B cell (primary cell): Measurements from ENCODE around the gene CDK10. TPM values are rescaled to one million over a fixed set of nuclear protein-coding genes. Genes with fewer than 3 reads are reported as not detected.

ENCODE experiments used
- ATAC-seq: fragments of 200-7000 bp; cut with Tn5 transposase; one replicate; pipeline ENCODE4 v1.10.0; 2021; ENCODE audit warnings: low read depth, mild to moderate bottlenecking, moderate number of reproducible peaks, moderate library complexity
- CTCF ChIA-PET: fragments of 350-600 bp; sonication (Branson Sonifier 250); formaldehyde crosslinking; loops from one replicate; lab custom pipeline; 2021; ENCODE audit warnings: antibody characterized with exemption, inconsistent platforms; lab: Charles Lee
- POLR2A ChIA-PET: fragments of 350-600 bp; sonication (Branson Sonifier 250); formaldehyde crosslinking; loops from one replicate; lab custom pipeline; 2021; ENCODE audit warnings: antibody characterized with exemption; lab: Charles Lee
- DNase-seq: peaks from one replicate; pipeline ENCODE4 v3.0.0; 2013
- H2AFZ ChIP-seq: 2 replicates; pipeline ENCODE4 v1.6.1; 2012; ENCODE audit warnings: mild to moderate bottlenecking, low read depth, low read length; ENCODE audit not compliant: insufficient read depth, poor library complexity, severe bottlenecking
- H3K27ac ChIP-seq, 2 donors: 1 replicate in 1 of 2; 2 replicates in 1 of 2; pipeline ENCODE4 v1.5.1; 2012 to 2013; ENCODE audit warnings: low read length in 2 of 2, mild to moderate bottlenecking in 2 of 2, moderate library complexity in 1 of 2
- H3K27me3 ChIP-seq, 4 experiments: fragments of 200-600 bp in 1 of 4; sonication (generic) in 1 of 4; replicated peaks in 1 of 4; 1 replicate in 2 of 4; 2 replicates in 2 of 4; pipeline versions ENCODE4 v1.6.1 to v1.7.0; 2013 to 2016; ENCODE audit warnings: low read length in 3 of 4, mild to moderate bottlenecking in 2 of 4, mixed read lengths in 1 of 4, moderate library complexity in 1 of 4; ENCODE audit not compliant: insufficient read depth in 4 of 4, control insufficient read depth in 3 of 4; ENCODE audit errors: control extremely low read depth in 1 of 4
- H3K36me3 ChIP-seq, 2 experiments: replicated peaks in 1 of 2; 1 replicate in 1 of 2; 2 replicates in 1 of 2; pipeline versions ENCODE4 v1.6.1 to v1.7.1; 2013; ENCODE audit warnings: low read length in 1 of 2; ENCODE audit not compliant: insufficient read depth in 2 of 2, control insufficient read depth in 1 of 2; ENCODE audit errors: control extremely low read depth in 1 of 2, extremely low read depth in 1 of 2
- H3K4me1 ChIP-seq, 2 donors: fragments of 200-600 bp in 1 of 2; sonication (generic) in 1 of 2; 1 replicate in 1 of 2; 2 replicates in 1 of 2; pipeline versions ENCODE4 v1.5.1 to v1.6.1; 2013 to 2017; ENCODE audit warnings: low read length in 2 of 2; ENCODE audit not compliant: control insufficient read depth in 2 of 2, insufficient read depth in 2 of 2
- H3K4me2 ChIP-seq: replicated peaks from 2 replicates; pipeline ENCODE3; 2012; ENCODE audit warnings: mild to moderate bottlenecking, low read depth, low read length; ENCODE audit not compliant: poor library complexity, severe bottlenecking
- H3K4me3 ChIP-seq, 5 experiments: fragments of 200-600 bp in 1 of 5; sonication (generic) in 1 of 5; 1 replicate in 3 of 5; 2 replicates in 2 of 5; pipeline versions ENCODE4 v1.5.1 to v1.7.0; 2011 to 2016; ENCODE audit warnings: low read length in 4 of 5, mild to moderate bottlenecking in 4 of 5, low read depth in 2 of 5, control low read depth in 1 of 5, moderate library complexity in 1 of 5; ENCODE audit not compliant: insufficient read depth in 1 of 5; ENCODE audit errors: control extremely low read depth in 1 of 5, extremely low read depth in 1 of 5
- H3K79me2 ChIP-seq: fragments of 200-600 bp; sonication (generic); one replicate; pipeline ENCODE4 v1.6.0; 2016; ENCODE audit warnings: low read length; ENCODE audit not compliant: control insufficient read depth, insufficient read depth
- H3K9ac ChIP-seq: fragments of 200-600 bp; sonication (generic); 2 replicates; pipeline ENCODE4 v1.6.1; 2017; ENCODE audit warnings: mild to moderate bottlenecking, low read length, moderate library complexity
- H3K9me3 ChIP-seq, 3 donors: one replicate each; pipeline versions ENCODE4 v1.6.1 to v1.7.1; 2013; ENCODE audit warnings: low read length in 2 of 3; ENCODE audit not compliant: control insufficient read depth in 2 of 3, insufficient read depth in 1 of 3; ENCODE audit errors: control extremely low read depth in 1 of 3
- H4K20me1 ChIP-seq: 2 replicates; pipeline ENCODE4 v1.6.0; 2012; ENCODE audit warnings: mild to moderate bottlenecking, low read length; ENCODE audit not compliant: insufficient read depth, control insufficient read depth, poor library complexity, severe bottlenecking
- H3K27ac Mint-ChIP-seq: one replicate; pipeline ENCODE4 v1.8.0; 2021; ENCODE audit warnings: mixed read lengths
- H3K27me3 Mint-ChIP-seq: one replicate; pipeline ENCODE4 v1.8.0; 2021; ENCODE audit warnings: mixed read lengths
- H3K4me1 Mint-ChIP-seq: one replicate; pipeline ENCODE4 v1.8.0; 2021; ENCODE audit warnings: mixed read lengths
- H3K4me3 Mint-ChIP-seq: one replicate; pipeline ENCODE4 v1.8.0; 2021; ENCODE audit warnings: mixed read lengths
- H3K9me3 Mint-ChIP-seq: one replicate; pipeline ENCODE4 v1.8.0; 2022; ENCODE audit warnings: mixed read lengths; ENCODE audit not compliant: insufficient read depth
- EZH2 ChIP-seq: IDR thresholded peaks from 2 replicates; pipeline ENCODE4 v1.6.1; 2012; ENCODE audit warnings: borderline replicate concordance, low read depth, mild to moderate bottlenecking, moderate library complexity, low read length; ENCODE audit not compliant: insufficient read depth, poor library complexity, severe bottlenecking
- WGBS: methylation state at CpG from one replicate; pipeline ENCODE4 v1.1.5; 2013; ENCODE audit warnings: missing lambda C conversion rate; ENCODE audit not compliant: insufficient coverage; 5-methylcytosine and 5-hydroxymethylcytosine counted together
- intact Hi-C: fragments of 100-400 bp; cut with micrococcal nuclease; formaldehyde crosslinking; loops from one replicate; pipeline ENCODE4 v1.10.0; 2022
- polyA plus RNA-seq: library from polyadenylated mRNA; depleted of rRNA; stranded (reverse); fragments of >200 nt; gene quantifications from 2 replicates; pipeline ENCODE4 v1.2.3, GENCODE V29; 2012
- total RNA-seq, 2 donors: library from RNA; stranded (reverse); fragments of 120-200 nt in 1 of 2; gene quantifications; 1 replicate in 1 of 2; 2 replicates in 1 of 2; pipeline versions ENCODE4 v1.2.3 to v1.2.4, GENCODE V29; 2013 to 2022
- TF ChIP-seq, protein P1 (sequence below): fragments of 200-600 bp; IDR thresholded peaks from one replicate; pipeline ENCODE4 v1.8.0; 2022; ENCODE audit warnings: antibody characterized with exemption, mild to moderate bottlenecking

The CDK10 gene
- total and polyA plus RNA-seq, 2 donors (not counting 1 experiment from before 2014, with no cell fraction given): 114 to 145 TPM

DNA sequence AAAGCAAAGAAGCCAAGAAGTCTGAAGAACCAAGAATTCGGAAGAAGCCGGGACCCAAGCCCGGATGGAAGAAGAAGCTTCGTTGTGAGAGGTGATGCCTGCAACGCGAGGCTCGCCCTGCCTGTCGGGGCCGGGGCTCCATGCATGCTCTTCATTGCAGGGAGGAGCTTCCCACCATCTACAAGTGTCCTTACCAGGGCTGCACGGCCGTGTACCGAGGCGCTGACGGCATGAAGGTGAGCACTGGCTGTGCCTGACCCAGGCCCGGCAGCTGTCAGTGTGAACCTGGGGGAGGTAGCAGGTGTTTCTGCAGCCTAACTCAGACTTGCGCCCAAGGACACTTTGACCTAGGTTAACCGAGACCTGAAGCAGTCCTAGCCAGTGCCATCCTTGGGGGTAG, 46.8 kb downstream of the CDK10 start:
- TF ChIP-seq EZH2: no peak
- TF ChIP-seq, protein P1, sequence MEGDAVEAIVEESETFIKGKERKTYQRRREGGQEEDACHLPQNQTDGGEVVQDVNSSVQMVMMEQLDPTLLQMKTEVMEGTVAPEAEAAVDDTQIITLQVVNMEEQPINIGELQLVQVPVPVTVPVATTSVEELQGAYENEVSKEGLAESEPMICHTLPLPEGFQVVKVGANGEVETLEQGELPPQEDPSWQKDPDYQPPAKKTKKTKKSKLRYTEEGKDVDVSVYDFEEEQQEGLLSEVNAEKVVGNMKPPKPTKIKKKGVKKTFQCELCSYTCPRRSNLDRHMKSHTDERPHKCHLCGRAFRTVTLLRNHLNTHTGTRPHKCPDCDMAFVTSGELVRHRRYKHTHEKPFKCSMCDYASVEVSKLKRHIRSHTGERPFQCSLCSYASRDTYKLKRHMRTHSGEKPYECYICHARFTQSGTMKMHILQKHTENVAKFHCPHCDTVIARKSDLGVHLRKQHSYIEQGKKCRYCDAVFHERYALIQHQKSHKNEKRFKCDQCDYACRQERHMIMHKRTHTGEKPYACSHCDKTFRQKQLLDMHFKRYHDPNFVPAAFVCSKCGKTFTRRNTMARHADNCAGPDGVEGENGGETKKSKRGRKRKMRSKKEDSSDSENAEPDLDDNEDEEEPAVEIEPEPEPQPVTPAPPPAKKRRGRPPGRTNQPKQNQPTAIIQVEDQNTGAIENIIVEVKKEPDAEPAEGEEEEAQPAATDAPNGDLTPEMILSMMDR: no peak
- H3K27ac Mint-ChIP-seq: no peak overlapping the region
- ChIA-PET CTCF (no interaction called here), POLR2A (no interaction called here)
- no peaks in the 10 kb centered on the region for H3K9me3 Mint-ChIP-seq
- H3K9me3 ChIP-seq: no peaks in the 10 kb centered on the region
- no peak overlapping the region for H3K9ac ChIP-seq
- H3K4me2 ChIP-seq: no peak overlapping the region
- H3K27ac ChIP-seq: no peak overlapping the region
- H3K36me3 ChIP-seq: peaks cover 0 to 89% of the 10 kb centered on the region in 2 experiments
- no peak overlapping the region for H2AFZ ChIP-seq
- peaks cover 60% of the 10 kb centered on the region for H3K79me2 ChIP-seq
- DNase-seq (no peak), ATAC-seq (no peak)
- H4K20me1 ChIP-seq: peaks cover 94% of the 10 kb centered on the region
- H3K4me1 ChIP-seq: peaks cover 0 to 6% of the 10 kb centered on the region in 2 donors
- no peak overlapping the region for H3K4me3 ChIP-seq
- 90% methylated on average over 14 of the region's 17 CpGs for WGBS
- H3K27me3 Mint-ChIP-seq: no peaks in the 10 kb centered on the region
- intact Hi-C loops: no loop called here
- H3K4me3 Mint-ChIP-seq: no peak overlapping the region
- peaks cover 5% of the 10 kb centered on the region for H3K4me1 Mint-ChIP-seq
- H3K27me3 ChIP-seq: no peaks in the 10 kb centered on the region

DNA sequence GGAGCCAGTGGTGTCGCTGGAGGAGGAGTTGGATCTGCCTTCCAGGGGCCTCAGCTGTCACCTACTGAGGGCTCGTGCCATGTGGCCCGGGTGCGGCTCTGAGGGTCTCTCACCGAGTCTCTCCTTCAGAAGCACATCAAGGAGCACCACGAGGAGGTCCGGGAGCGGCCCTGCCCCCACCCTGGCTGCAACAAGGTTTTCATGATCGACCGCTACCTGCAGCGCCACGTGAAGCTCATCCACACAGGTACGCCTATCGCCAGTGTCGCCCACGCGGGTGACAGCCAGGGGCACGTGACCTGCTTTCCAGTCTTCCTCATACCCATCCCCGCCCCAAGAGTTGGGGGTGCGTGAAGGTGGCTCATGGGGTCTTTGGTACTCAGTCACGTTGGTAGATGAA, 47.3 kb downstream of the CDK10 start:
- no peaks in the 10 kb centered on the region for H3K27me3 ChIP-seq
- H3K79me2 ChIP-seq: peaks cover 56% of the 10 kb centered on the region
- DNase-seq (no peak), ATAC-seq (no peak)
- POLR2A ChIA-PET: no interaction called here
- no peak overlapping the region for H3K4me3 Mint-ChIP-seq
- no peaks in the 10 kb centered on the region for H3K9me3 ChIP-seq
- no peak overlapping the region for H3K9ac ChIP-seq
- no peak overlapping the region for H3K4me2 ChIP-seq
- intact Hi-C loops: no loop called here
- no peaks in the 10 kb centered on the region for H3K27me3 Mint-ChIP-seq
- H3K4me1 Mint-ChIP-seq: peaks cover 5% of the 10 kb centered on the region
- H3K4me3 ChIP-seq: no peak overlapping the region
- peaks cover 0 to 89% of the 10 kb centered on the region in 2 experiments for H3K36me3 ChIP-seq
- H3K4me1 ChIP-seq: peaks cover 0 to 6% of the 10 kb centered on the region in 2 donors
- CTCF ChIA-PET: no interaction called here
- no peak overlapping the region for H2AFZ ChIP-seq
- no peak overlapping the region for H3K27ac Mint-ChIP-seq
- no peaks in the 10 kb centered on the region for H3K9me3 Mint-ChIP-seq
- no peak overlapping the region for H3K27ac ChIP-seq
- no peak for TF ChIP-seq EZH2
- TF ChIP-seq, protein P1: no peak
- H4K20me1 ChIP-seq: peaks cover 95% of the 10 kb centered on the region
- WGBS: 97% methylated on average over 21 of the region's 21 CpGs
